RCC 7860 (cell line): ENCODE results near the gene CRIP2.
A peak's percentile ranks its signal among the peaks of the same experiment; 100 is the strongest.

Experiments used
- DNase-seq: peaks from one replicate; pipeline ENCODE4 v3.0.0-alpha.2; 2015; ENCODE audit warnings: low spot score
- FAIRE-seq: peaks from 2 replicates; lab custom pipeline; 2012; peaks lifted over from hg19 to GRCh38; lab: Jason Lieb, UNC

The CRIP2 gene

DNA sequence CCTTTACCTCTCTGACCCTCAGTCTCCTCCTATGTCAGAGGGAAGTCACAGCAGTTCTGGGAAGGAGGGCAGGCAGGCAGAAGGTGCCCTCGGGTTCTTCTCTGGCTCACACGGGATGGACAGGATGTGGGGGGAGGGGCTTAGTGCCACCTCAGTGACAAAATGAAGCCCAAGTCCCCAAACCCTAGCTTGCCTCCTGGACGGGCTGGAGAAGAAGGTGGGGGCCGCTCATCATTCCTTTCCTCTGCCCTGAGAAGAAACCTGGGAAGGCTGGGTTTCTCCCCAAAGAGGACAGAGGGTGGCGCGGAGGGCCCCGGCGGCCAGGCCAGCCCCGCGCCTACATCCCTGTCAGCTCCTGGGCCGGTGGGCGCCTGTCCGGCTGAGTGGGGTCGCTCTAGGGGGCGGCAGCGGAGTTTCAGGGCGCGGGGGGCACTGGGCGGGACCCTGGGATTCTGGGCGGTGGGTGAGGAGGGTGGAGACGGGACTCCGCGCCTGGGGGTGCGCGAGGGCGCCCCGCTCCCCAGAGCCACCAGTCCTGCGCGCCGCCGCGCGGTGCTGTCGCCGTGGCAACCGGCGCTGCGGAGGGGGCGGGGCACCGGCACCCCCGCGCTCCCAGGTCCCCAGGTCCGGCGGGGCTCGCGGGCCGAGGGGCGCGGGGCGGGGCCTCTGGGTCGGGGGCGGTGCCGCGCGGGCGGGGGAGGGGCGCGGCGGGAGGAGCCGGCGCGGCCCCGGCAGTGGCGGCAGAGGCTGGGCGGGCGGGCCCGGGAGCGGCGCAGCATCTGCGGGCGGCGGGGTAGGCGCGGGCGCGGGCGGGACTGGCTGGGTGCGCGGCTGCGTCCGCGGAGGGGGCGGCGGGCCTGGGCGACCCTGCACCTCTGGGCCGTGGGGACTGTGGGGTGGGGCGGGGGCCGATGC, 51.5 kb downstream of the CRIP2 start, which contains the start of gene TMEM121:
Gene TMEM121, plus strand, starts transcription at position 723 of the 915 bp plus-strand sequence. CDS start 2,252 bp downstream, outside the sequence.
- no peak for FAIRE-seq

GRCh38 chr14:105526776-105527380, 52.3 kb downstream of the CRIP2 start:
- DNase-seq: no peak
- no peak for FAIRE-seq

More for the DNA sequence above, 51.5 kb downstream of the CRIP2 start, which contains the start of gene TMEM121:
- no peak for DNase-seq

DNA sequence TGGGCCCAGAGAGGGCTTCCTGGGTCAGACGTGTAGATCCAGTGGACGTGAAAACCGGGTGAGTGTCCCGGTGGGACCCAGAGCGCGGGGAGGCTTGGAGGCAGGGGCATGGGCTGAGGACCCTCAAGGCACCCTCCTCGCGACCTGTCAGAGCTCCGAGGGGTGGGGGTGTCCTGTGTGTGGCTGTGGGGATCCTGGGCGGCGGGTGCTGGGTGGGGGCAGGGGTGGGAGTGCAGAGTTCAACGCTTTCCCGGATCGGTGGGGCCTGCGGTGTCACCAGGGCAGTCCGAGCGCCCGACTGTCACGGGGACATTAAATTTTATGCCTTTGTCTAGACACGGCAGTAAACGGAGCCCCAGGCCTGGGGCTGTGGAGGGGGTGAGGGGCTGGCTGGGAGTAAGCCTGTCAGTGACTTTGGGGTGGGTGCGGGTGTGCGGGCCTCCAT, 52.8 kb downstream of the CRIP2 start:
- DNase-seq: no peak
- no peak for FAIRE-seq

GRCh38 chr14:105527826-105528585, 53.4 kb downstream of the CRIP2 start:
- DNase-seq (peak; percentile 15), FAIRE-seq (no peak)

DNA sequence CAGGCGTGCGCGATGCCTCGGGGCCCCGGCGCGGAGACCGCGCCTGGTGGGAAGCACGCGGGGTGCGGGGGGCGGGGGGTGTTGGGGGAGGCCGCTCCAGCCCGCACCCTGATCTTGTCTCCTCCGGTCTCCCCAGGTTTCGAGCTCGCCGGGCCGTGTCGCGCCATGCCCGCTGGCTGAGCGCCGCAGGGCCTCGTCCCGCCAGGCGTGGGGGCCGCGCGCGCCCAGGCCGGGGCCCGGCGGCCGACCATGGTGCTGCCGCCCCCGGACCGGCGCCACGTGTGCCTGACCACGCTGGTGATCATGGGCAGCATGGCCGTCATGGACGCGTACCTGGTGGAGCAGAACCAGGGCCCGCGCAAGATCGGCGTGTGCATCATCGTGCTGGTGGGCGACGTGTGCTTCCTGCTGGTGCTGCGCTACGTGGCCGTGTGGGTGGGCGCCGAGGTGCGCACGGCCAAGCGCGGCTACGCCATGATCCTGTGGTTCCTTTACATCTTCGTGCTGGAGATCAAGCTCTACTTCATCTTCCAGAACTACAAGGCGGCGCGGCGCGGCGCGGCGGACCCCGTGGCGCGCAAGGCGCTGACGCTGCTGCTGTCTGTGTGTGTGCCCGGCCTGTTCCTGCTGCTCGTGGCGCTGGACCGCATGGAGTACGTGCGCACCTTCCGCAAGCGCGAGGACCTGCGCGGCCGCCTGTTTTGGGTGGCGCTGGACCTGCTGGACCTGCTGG, 54.1 kb downstream of the CRIP2 start:
- FAIRE-seq (no peak), DNase-seq (no peak)

DNA sequence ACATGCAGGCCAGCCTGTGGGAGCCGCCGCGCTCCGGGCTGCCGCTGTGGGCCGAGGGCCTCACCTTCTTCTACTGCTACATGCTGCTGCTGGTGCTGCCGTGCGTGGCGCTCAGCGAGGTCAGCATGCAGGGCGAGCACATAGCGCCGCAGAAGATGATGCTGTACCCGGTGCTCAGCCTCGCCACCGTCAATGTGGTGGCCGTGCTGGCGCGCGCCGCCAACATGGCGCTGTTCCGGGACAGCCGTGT, 54.6 kb downstream of the CRIP2 start:
- FAIRE-seq: no peak
- no peak for DNase-seq
